AG08395 (cell line): ENCODE data around the gene BCAS4.
"Not testable (repeated sequence)": the region's sequence is repeated elsewhere in the genome, so short reads cannot be mapped to it uniquely, and the experiment has no call there.

Source experiments
- DNase-seq: peaks from one replicate; pipeline ENCODE4 v3.0.0; 2012; ENCODE audit warnings: mixed read lengths, low spot score

The BCAS4 gene

GRCh38 chr20:50771419-50772080 is 23.3 kb upstream of the BCAS4 start:
- DNase-seq: not testable (repeated sequence)

- DNase-seq: no peak
Observed at GRCh38 chr20:50772420-50773185, 22.3 kb upstream of the BCAS4 start.

GRCh38 chr20:50774515-50774914 is 20.3 kb upstream of the BCAS4 start:
- DNase-seq: no peak

DNA sequence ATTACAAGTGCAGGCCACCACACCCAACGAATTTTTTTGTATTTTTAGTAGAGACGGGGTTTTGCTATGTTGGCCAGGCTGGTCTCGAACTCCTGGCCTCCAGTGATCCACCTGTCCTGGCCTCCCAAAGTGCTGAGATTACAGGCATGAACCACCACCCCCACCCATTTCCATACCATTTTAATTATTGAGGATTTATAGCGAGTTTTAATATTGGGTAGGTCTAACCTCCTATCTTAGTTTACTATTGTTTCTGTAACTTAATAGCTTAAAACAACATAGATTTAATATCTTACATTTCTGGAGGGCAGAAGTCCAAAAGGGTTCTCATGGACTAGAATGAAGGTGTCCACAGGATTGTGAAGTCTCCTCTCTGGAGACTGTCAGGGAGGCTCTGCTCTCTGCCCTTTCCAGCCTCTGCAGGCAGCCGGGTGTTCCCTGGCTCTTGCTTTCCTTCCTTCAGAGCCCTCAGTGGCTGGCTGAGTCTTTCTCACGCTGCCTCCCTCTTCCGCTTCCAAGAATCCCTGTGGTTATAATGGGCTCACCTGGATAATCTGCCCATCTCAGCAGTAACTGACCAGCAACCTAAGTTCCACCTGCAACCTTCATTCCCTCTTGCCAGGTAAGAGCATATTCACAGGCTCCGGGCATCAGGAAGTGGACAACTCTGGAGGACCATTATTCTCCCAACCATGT is 18.6 kb upstream of the BCAS4 start:
- no peak for DNase-seq

DNA sequence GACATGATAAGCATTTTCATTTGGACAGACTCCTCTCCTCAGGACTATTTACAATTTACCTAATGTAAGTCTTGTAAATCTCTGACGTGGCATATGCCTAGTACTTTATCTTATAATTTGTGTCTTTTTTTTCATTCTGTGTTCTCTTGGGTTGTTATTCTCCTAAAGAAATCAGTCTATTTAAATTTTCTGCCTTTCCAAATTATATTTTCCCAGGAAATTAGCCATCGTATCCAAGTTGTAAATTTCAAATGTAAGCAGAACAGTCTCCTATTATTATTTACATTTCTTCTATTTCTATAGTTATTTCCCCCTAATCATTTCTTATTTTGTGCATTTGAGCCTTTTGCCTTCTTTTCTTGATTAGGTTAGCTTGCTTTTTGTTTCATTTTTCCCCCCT is 17.5 kb upstream of the BCAS4 start:
- DNase-seq: no peak

- not testable (repeated sequence) for DNase-seq
Observed at GRCh38 chr20:50778994-50779393, 15.9 kb upstream of the BCAS4 start.

DNA sequence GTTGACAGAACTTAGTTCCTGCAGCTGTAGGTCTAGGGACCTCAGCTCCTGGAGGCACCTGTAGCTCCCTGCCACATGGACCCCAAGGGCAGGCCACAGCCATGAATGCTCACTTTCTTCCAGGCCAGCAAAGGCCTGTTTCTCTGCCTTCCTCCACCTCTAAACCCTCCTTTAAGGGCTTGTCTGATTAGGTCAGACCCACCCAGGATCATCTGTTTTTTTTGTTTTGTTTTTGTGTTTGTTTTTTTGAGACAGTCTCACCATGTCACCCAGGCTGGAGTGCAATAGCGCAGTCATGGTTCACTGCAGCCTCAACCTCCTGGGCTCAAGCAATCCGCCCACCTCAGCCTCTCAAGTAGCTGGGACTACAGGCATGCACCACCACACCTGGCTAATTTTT is 11.5 kb upstream of the BCAS4 start:
- DNase-seq: no peak

- no peak for DNase-seq
Observed at GRCh38 chr20:50783903-50784302, 11.0 kb upstream of the BCAS4 start.

- DNase-seq: no peak
Observed at GRCh38 chr20:50784464-50784863, 10.4 kb upstream of the BCAS4 start.

DNA sequence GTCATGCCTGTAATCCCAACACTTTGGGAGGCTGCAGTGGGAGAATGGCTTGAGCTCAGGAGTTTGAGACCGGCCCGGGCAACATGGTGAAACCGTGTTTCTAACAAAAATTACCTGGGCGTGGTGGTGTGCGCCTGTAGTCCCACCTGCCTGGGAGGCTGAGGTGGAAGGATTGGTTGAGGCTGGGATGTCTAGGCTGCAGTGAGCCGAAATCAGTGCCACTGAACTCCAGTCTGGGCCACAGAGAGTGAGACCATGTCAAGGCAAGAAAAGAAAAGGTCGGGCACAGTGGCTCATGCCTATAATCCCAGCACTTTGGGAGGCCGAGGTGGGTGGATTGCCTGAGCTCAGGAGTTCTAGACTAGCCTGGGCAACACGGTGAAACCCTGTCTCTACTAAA is 8.2 kb upstream of the BCAS4 start:
- no peak for DNase-seq

GRCh38 chr20:50787181-50787580 is 7.7 kb upstream of the BCAS4 start:
- no peak for DNase-seq

DNA sequence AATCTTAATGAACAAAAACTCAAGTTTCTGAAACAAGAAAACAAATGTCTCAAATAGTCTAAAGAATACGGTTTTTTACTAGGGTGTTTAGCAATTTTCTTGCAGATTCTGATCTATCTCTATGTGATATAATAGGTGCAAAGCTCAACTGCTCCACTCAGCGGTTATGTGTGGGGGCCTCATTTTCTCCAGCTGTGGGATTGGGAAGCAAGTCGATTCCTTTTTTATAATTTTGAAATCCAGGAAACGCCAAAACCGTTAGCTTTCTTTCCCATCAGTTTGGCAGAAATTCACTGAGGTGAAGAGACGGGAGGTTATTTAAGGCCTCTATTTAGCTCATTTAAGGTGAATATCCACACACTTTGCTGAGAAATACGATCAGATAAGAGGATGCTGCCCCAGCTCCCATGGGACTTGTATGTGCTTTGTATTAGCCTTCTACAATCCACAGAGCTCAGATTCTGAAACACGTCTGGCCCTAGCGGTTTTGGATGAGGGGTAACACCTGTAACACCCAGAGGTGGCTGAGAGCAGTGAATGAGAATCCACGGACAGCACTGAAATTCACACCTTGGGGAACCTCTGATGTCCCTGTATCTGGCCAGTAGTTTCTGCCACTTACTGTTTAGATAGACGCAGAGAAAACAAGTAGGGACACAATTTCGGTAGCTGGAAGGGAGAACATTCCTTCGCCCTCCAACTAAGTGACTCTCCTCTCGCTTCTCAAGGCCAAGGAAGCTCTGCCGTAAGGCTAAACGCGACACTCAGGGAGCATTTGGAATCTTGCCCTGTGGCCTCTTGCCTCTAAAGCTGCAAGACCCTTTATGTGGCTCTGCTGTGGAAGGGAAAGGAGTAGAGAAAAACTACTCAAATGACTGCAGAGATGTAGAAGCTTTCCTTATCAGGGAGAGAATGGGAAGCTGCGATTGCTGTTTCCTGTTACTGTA is 6.5 kb upstream of the BCAS4 start:
- DNase-seq: peak; percentile 78

DNA sequence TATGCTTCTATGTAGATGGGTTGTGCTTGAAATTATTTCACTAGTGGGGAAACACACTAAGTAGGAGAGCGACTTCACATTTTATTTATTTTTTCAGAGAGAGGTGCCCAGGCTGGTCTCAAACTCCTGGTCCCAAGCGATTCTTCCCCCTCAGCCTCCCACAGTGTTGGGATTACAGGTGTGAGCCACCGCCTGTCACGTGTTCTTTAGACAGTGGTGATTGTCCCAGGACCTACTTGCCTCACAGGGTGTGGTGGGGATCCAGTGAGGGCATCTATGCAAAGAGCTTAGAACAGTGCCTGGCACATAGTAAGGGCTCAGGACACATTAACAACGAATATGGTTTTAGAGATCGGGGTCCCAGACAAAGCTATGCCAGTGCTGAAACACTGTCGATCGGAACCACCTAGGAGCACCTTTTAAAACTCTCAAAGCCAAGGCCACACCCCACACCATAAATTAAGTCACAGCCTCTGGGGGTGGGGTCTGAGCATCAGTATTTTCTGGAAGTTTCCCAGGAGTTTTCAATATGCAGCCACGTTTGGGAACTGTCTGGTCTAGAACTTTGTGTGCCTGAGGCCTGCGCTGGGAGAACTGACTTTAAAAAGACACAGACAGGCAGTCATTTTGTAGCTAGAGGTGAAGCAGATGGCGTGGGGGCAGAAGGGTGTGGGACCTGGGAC is 4.8 kb upstream of the BCAS4 start:
- DNase-seq: no peak

GRCh38 chr20:50790651-50791277 is 4.1 kb upstream of the BCAS4 start:
- DNase-seq: peak; percentile 93

- no peak for DNase-seq
Observed at GRCh38 chr20:50792708-50793574, 1.9 kb upstream of the BCAS4 start.

DNA sequence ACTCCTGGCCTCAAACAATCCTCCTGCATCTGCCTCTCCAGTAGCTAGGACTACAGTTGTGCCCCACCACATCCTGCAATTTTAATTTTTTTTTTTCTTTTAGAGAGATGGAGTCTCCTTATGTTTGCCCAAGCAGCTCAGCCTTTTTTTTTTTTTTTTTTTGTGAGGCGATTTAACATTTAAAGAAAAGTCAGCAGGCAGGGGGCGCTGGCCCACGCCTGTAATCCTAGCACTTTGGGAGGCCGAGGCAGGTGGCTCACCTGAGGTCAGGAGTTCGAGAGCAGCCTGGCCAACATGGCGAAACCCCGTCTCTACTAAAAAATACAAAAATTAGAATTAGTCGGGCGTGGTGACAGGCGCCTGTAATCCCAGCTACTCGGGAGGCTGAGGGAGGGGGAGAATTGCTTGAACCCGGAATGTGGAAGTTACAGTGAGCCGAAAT is 1.3 kb upstream of the BCAS4 start:
- not testable (repeated sequence) for DNase-seq

- no peak for DNase-seq
Observed at GRCh38 chr20:50794181-50794845, 548 bp upstream of the BCAS4 start.

DNA sequence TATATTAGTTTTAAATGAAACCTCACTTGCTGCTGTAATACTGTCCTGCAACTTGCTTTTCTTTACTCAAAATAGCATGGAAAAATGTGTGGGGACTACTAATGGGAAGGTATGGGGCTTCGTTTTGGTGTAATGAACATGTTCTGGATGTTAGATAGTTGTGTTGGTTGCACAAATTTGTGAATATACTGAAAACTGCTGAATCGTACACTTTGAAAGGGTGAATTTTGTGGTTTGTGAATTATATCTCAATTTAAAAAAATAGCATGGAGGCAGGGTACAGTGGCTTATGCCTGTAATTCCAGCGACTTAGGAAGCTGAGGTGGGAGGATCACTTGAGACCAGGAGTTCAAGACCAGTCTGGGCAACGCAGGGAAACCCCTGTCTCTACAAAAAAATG is 2.3 kb downstream of the BCAS4 start:
- no peak for DNase-seq

DNA sequence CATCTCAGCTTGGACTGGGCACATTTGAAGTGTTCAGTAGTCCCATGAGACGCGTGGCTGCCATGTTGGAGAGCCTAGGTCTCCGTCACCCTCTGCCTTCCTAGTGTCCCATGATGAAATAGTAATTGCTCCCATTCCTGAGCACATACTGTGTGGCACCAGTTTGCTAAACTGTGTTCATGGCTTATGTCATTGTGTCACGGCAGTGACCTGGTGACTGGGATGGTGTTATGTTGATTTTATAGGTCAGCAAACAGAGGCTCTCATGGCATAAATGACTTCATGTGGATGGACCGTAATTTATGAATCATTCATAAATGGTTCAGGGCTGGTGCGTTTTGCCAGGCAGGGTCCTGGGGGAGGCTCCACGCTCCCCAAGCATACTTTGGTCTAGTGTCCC is 3.8 kb downstream of the BCAS4 start:
- no peak for DNase-seq
